Measurements from ENCODE around the gene FANCC. TPM values are rescaled to one million over a fixed set of nuclear protein-coding genes. Genes with fewer than 3 reads are reported as not detected.
"Not testable (repeated sequence)": the region's sequence is repeated elsewhere in the genome, so short reads cannot be mapped to it uniquely, and the experiment has no call there.

Gene FANCC
- total RNA-seq, 1 donor from 2014 or later, result 6.2 TPM

DNA sequence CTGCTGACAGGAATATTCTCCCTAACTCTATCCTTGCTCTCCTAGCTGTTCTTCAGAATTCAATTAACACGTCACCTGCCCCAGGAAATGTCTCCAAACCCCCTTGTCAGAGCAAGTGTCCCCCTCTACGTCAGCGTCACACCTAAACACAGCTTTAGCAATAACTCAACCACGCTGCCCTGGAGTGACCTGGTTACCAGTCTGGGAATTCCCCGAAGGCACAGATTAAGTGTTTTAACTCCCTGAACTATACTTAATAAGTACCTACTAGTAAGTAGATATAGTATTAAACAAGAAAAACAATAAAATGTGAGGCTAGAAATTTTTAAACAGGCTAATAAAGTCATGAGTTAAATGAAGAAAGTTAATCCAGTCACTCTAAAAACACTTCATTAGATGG, 78.4 kb downstream of the FANCC start:
- DNase-seq (ENCODE audit: low read depth in 2 of 2), result no peak

DNA sequence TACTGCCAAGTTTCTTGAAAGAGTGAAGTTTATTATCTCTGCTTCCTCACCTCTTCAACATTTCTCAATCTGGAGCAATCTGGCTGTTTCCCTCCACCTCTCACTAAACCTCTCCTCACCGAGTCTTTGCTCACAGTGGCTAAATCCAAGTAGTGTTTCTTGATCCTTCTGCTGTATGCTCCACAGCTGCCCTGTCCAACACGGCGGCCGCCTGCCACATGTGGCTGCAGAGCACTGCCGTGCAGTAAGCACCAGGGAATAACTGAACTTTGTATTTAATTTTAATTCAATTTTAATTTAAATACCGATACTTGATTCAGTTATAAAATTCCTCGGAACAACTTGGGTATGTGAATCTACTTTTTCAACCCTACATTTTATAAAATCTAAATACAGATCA, 80.2 kb downstream of the FANCC start:
- DNase-seq (ENCODE audit: low read depth in 2 of 2), result no peak

DNA sequence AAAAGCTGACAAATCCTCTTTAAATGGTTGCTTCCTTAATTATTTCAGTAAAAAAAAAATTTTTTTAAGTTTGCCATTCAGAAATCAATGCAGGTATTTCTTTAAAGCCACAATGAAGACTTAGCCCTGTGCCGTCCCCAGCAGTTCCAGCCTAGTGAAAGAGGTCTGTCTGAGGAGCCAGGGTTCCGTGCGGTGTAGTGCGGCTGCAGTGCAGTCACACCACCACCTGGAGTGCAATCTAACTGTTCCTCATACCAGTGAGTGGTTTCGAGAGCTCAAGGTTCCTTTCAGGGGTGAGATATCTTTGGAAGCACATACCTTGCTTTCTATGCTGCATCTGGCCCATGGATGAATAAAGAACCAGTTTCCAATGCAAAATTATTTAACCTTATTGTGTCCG, 87.5 kb downstream of the FANCC start:
- no peak for DNase-seq (ENCODE audit: low read depth in 2 of 2)

DNA sequence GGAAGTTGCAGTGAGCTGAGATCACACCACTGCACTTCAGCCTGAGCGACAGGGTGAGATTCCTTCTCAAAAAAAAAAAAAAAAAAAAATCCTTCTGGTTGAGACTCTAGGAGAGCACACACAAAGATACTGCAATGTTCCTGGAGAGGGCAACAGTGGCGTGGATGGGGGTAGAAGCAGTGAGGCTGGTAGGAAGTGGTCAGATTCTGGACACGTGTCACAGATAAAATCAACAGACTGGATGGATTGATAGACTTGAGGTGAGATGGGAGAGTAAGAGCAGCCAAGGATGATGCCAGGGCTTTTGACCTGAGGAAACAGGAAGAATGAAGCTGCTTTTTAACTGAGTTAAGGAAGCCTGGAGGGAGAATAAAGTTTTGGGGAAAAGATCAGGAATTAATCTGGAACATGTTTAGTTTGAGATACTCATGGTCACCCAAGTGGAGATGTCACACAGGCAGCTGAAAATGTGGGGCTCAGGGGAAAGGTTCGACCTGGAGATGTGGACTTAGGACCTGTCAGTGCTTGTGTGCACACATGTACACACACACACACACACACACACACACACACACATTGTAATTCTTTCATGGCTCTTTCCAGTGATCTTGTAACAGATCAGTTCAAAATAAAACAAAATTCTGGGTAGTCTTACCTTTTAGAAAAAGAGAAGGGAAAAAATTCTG, 88.1 kb downstream of the FANCC start:
- no peak for DNase-seq (ENCODE audit: low read depth in 2 of 2)

DNA sequence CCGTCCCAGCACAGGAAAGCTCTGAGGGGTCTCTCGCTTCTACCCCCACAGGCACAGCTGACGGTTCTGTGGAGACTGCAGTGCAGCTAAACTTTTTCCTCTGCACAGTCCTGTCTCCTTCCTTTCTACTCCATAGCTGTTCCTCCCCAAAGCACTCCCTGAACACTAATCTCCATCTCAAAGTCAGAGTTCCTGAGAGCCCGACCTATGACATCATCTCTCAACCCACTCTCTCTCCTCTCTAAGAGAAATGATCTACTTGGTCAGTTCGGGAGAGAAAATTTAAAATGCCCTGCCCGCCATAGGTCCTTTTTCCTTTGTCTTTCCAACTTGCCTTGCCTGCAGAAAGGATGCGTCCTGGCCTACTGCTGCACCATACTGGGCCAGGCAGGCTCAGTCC, 90.6 kb downstream of the FANCC start:
- DNase-seq (ENCODE audit: low read depth in 2 of 2), result no peak

DNA sequence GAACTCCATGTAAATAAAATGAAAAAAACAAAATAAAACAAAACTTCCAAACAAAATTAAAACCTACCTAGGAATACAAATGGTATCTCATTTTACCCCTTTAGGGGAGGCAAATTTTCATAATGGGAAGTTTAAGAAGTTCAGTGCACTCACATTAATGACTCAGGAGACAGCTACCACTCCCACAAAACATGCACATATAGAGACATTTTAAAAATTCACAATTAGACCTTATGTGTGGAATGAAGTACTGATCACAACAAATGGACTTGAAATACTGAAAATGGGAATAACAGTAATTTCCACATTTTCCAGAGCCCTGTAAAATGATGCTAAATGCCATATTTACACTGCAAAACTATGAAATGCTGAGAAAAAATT, 91.8 kb downstream of the FANCC start:
- no peak for DNase-seq (ENCODE audit: low read depth in 2 of 2)

DNA sequence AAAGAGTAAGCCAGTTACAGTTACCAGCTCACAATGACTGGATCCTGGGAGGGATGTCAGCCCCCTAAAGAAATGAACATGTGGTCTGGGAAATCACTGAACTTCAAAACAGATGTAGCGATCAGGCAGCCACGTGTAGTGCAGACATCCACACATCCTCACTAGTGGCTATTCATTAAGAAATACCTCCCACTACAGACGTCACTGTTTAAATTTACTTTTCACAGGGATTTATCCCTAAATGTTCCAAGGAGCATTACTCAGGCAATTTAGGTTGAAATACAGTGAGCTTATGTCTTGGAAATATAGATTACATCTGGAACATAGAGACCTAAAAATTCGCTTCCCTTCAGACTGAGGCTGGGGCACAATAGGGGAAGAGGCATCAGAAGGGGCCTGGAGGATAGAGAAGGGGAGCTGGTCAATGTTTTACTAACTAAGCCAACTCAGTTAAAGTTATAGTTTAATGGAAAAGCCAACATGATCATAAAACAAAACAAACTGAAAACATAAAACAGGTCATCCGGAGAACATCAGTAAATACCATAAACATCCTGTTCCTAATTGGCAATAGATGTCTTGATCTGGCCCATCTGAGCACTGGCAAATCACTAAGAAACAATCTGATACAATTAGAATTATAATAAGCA, 92.3 kb downstream of the FANCC start:
- no peak for DNase-seq (ENCODE audit: low read depth in 2 of 2)

DNA sequence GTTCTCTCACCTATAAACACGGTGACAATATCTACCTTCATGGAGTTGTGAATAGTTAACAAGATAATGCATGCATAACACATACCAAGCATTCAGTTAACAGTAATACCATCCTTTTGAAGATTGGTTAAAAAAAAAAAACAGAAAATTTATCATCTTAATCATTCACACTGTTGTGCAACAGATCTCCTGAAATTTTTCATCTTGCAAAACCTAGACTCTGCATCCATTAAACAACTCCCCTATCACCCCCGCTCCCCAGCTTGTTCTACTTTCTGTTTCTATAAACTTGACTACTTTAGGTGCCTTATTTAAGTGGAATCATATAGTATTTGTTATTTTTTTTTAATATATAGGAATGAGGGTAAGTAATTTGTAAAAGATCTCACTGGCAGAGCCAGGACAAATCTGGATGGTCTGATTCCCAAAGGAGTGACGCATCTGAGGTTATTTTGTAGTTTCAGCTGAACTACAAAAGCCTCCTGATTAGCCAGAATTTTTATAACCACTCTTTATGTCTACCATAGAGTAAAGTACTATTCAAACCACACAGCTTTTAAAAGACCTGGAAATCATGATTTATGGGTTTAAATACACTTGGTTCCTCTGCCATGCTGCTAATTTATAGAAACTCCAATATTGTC, 93.0 kb downstream of the FANCC start:
- no peak for DNase-seq (ENCODE audit: low read depth in 2 of 2)

DNA sequence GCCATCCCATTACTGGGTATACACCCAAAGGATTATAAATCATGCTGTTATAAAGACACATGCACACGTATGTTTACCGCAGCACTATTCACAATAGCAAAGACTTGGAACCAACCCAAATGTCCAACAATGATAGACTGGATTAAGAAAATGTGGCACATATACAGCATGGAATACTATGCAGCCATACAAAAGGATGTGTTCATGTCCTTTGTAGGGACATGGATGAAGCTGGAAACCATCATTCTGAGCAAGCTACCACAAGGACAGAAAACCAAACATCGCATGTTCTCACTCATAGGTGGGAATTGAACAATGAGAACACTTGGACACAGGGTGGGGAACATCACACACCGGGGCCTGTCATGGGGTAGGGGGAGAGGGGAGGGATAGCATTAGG, 97.2 kb downstream of the FANCC start:
- not testable (repeated sequence) for DNase-seq (ENCODE audit: low read depth in 2 of 2)

DNA sequence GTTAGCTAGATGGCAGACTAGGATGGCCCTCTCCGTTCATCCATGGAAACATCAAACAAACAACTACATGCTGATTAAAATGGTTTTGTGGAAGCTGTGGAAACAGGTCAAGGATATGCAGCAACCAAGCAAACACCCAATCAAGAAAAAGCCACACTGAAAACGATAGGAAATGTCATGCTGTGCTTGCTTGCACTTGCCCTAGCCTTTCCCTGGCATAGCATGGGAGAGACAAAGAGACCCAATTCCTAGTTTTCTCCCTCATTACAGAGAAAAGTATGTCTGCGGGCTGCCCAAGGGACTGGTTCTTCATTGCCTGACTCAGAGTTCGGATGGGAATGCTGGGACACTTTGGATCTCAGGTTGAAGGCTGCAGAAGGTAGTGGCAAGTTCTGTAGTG, 98.7 kb downstream of the FANCC start:
- DNase-seq (ENCODE audit: low read depth in 2 of 2), result no peak

DNA sequence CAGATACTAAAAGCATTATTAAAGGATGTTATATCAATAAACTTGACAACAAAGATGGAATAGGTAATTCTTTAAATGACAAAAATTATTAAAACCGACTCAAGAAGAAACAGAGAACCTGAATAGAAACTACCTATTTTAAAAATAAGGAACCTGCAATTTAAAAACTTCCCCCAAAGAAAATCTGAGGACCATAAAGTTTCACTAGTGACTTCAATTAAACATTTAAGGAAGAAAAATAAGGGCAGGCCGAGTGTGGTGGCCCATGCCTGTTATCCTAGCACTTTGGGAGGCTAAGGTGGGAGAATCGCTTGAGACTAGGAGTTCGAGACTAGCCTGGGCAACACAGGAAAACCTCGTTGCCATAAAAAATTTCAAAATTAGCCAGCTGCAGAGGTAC, 99.6 kb downstream of the FANCC start:
- no peak for DNase-seq (ENCODE audit: low read depth in 2 of 2)

DNA sequence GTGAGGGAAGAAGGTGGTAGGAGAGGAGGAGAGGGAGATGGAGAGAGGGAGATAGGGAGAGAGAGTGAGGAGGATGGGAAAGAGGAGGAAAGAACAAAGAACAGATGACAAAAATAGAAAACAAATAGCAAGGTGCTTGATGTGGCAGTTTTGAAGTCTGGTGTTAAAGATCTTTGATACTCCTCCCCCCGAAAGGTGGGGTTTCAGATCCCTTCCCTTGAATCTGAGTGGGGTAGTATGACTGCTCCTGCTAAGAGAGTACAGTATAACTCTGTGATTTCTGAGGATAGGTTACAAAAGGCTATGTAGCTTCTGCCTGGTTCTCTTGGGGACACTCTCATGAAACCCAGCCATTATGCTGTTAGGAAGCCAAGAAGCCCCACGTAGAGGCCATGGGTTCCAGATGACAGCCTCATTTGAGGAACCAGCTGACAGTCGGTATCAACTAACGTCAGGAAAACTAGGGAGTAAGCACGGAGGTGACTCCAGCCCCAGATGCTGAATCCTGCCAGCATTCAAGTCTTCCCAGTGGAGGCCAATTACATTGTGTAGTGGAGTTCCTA, 102.1 kb downstream of the FANCC start:
- DNase-seq (ENCODE audit: low read depth in 2 of 2), result no peak

DNA sequence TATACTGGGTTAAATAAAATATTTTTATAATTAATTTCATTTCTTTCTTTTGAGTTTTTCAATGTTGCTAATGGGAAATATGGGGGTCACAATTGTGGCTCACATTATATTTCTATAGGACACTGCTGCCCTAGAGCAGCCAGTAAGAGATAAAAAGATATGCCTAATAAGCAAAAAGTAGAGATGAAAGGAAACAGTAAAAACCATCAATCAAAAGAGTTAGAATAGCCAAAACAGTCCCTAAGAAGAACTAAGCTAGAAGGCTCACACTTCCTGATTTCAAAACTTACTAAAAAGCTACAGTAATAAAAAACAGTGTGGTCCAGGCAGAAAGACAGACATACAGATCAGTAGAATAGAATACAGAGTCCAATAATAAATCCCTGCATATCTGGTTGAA, 104.4 kb downstream of the FANCC start:
- DNase-seq (ENCODE audit: low read depth in 2 of 2), result no peak

DNA sequence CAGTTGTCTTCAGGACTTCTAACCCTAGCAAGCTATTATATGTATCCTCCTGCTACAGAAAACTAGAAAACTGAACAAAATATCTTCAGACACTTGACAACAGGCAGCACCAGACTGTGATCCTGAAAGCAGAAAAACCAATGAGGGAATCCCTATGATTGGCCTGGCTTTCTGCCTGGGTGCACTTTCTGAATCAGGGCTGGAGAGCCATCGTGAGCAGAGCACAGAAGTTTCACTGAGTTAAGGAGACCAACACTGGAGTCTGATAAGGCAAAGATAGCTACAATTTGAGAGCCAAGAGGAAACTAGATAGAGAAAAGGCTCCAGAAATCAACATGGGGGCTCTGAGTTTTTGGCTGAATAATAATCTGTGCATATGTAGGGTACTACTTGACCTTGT, 106.5 kb downstream of the FANCC start:
- no peak for DNase-seq (ENCODE audit: low read depth in 2 of 2)

DNA sequence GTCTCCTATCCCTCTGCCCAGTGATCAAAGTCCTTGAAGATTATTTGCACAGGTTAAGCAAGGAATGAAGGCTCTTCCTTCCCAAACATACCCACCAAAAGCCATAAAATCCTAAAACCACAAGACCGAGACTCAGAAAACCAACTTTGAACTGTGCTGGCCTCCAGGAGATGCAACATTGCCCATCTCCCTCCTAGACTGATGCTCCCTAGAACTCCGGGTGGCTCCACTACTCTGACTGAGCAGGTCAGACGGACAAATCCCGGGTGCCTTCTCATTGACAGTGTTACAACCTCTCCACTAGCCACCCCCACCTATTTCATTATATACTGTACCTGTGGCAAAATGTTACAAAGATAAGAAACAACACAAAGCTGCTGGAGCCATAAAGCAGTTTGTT, 110.1 kb downstream of the FANCC start:
- DNase-seq (ENCODE audit: low read depth in 2 of 2), result no peak

DNA sequence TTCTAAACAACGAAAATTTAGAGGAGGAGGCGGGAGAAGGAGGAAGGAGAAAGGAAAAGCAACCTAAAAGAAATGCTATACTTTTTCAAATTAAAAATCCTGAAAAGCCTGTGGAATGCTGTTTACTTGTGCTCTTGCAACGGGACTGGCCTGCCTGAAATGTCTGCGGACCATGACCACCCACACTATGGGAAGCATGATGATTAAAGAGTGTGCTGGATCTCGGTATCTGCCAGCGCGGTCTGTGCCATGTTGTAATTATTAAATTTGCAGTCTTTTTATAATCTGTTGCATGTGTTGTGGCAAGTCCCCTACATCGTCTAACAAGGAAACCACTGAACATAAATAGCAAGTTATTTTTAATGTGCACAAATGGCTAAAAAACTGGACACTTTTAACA, 111.4 kb downstream of the FANCC start:
- DNase-seq (ENCODE audit: low read depth in 2 of 2), result no peak

DNA sequence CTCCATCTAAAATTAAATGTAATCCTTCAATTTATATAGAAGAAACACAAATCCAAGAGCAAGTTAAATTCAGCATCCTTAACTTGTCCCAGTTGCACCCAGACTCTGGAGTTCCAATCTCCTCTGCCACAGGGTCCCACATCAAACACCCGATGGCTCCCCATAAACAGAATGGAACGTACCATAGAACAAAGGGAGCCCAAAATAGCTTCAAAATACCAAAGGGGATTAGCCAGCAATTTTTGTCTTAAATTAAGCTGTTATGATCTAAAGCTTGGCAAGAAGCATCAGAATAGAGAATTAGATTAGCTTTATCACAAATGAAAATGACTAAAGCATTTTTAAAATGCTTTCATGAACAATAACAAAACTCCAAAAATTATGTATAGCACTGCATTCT, 112.8 kb downstream of the FANCC start:
- DNase-seq (ENCODE audit: low read depth in 2 of 2), result no peak

DNA sequence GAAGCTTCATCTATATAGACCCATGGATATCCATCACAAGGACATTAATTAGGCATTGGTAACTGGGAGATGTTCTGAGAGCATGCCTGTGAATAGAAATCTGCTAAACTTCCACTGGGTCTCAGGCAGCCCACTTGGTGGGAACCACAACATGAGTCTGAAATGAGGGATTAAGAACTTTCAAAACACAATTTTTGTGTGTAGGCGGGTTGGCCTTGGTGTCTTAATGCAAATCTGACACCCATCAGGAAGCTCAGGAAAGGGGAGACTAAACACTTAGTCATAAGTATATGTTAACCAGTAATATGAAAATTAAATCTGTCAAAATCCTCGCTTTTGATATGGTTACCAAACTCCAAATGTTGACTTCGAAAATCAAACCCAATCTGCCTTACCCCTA, 113.2 kb downstream of the FANCC start:
- DNase-seq (ENCODE audit: low read depth in 2 of 2), result peak in 1 of 2 donors; percentile 2

DNA sequence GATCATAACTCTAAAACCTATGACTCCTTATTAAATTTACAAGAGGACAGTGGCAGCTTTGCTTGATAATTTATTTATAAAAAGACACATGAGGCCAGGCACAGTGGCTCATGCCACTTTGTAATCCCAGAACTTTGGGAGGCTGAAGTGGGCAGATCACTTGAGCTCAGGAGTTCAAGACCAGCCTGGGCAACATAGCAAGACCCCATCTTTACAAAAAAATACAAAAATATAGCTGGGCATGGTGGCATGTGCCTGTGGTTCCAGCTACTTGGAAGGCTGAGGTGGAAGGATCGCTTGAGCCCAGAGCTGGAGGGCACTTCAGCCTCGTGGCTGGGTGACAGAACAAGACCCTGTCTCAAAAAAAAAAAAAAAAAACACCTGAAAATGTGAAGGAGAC, 114.5 kb downstream of the FANCC start:
- DNase-seq (ENCODE audit: low read depth in 2 of 2), result not testable (repeated sequence)

DNA sequence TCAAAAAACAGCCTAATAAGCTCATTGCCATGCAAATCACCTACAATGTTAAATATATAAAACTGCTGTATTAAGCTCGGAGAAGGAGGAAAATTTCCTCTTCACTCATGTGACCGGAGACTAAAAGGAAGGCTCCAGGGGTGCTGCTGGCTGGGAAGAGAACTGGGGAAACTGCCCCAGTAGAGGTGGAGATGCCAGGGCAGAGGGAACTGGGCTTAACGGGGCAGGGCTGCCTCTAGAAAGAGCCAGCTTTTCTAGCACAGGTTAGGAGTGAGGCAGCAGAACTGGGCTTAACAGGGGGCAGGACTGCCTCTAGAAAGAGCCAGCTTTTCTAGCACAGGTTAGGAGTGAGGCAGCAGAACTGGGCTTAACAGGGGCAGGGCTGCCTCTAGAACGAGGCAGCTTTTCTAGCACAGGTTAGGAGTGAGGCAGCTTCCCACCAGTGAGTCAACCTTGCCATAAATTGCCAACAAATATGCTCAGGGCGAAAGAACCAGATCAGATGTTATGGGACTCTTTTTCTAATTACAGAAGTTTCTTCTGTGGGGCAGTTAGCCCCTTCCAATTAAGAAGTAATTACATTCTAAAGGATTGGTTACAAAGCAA, 115.3 kb downstream of the FANCC start:
- no peak for DNase-seq (ENCODE audit: low read depth in 2 of 2)

DNA sequence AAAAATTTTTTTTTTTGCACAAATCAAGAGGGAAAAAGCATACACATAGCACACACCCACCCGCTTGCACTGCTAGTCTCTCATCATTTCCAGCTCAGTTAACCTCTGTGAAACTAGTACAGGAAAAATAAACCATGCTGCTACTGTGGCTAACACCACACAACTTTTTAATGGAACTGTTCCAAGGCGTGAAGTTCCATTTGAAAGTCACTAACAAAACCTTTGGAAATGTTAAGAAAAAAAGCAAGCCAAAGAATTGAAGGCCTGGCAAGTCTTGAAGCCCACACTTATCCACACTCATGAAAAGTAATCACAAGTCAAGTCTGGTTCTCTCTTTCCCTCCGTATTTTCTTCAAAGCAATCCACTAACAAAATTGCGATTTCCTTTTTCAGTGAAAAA, 116.3 kb downstream of the FANCC start:
- peak in 1 of 2 donors; percentile 21 for DNase-seq (ENCODE audit: low read depth in 2 of 2)

DNA sequence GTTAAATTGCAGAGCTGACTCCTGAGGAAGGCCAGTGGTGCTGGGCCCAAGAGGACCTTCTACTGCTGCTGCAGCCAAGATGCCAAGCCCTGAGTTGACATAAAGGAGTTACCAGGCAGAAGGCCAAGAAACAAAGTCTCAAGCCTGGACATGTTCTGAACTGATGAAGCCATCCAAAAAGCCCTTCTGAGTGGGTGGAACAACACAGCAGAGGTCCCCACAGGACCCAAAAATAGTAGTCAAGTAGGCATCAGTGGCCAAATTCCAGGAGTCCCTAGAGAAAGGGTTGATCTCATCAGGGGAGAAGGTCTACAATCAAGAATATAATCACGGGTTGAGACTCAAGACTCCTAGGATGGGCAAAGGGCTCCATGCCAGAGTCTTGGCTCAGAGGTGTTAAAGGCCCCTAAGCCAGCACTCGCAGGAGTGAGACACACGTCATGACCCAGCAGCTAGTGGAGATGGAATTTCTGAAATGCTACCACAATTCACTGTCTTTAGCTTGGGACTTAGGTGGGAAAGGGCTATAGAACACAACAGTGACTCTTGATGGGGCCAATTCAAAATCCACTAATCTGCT, 119.7 kb downstream of the FANCC start:
- peak in 1 of 2 donors; percentile 3 for DNase-seq (ENCODE audit: low read depth in 2 of 2)
